Stimulated activated CD4-positive, alpha-beta T cell treated with anti-CD3 and anti-CD28 coated beads, Interleukin-12 subunit alpha, Interleukin-12 subunit beta, amount 100 ng/mL, for 4 hours (primary cell): Measurements from ENCODE around the gene HPS1.
A peak's percentile ranks its signal among the peaks of the same experiment; 100 is the strongest.

Experiments used
- DNase-seq: peaks from one replicate; pipeline ENCODE4 v3.0.0-alpha.2; 2020

Gene HPS1

GRCh38 chr10:98431016-98431415 lies 15.7 kb downstream of the HPS1 start:
- DNase-seq = no peak

- DNase-seq = no peak
Measured at GRCh38 chr10:98430427-98430826, 16.3 kb downstream of the HPS1 start.

GRCh38 chr10:98429320-98430072 lies 17.2 kb downstream of the HPS1 start:
- no peak for DNase-seq

GRCh38 chr10:98427011-98427515 lies 19.7 kb downstream of the HPS1 start:
- no peak for DNase-seq

- DNase-seq = peak; percentile 28
Measured at GRCh38 chr10:98425511-98426352, 21.0 kb downstream of the HPS1 start.

GRCh38 chr10:98424295-98425254 lies 22.2 kb downstream of the HPS1 start:
- no peak for DNase-seq

- DNase-seq = no peak
Measured at GRCh38 chr10:98423691-98424120, 23.0 kb downstream of the HPS1 start.

- no peak for DNase-seq
Measured at GRCh38 chr10:98422182-98422581, 24.6 kb downstream of the HPS1 start.

GRCh38 chr10:98420786-98421185 lies 25.9 kb downstream of the HPS1 start:
- DNase-seq = no peak

- no peak for DNase-seq
Measured at GRCh38 chr10:98419469-98420261, 27.1 kb downstream of the HPS1 start.

GRCh38 chr10:98418665-98419468 lies 27.9 kb downstream of the HPS1 start:
- no peak for DNase-seq

- DNase-seq = no peak
Measured at GRCh38 chr10:98417973-98418664, 28.6 kb downstream of the HPS1 start.

- DNase-seq = no peak
Measured at GRCh38 chr10:98417481-98417959, 29.2 kb downstream of the HPS1 start.

- DNase-seq = no peak
Measured at GRCh38 chr10:98416606-98417388, 29.9 kb downstream of the HPS1 start.

- no peak for DNase-seq
Measured at GRCh38 chr10:98415731-98416119, 31.0 kb downstream of the HPS1 start.

GRCh38 chr10:98414932-98415730 lies 31.6 kb downstream of the HPS1 start, which contains the start of gene PYROXD2:
Gene PYROXD2 (minus strand): TSS chr10:98415182. CDS start chr10:98415135, 47 bp downstream.
- DNase-seq = peak; percentile 38

GRCh38 chr10:98414578-98414931 lies 32.2 kb downstream of the HPS1 start:
- no peak for DNase-seq

- no peak for DNase-seq
Measured at GRCh38 chr10:98411768-98412167, 35.0 kb downstream of the HPS1 start.
